ENCODE measurements around the gene KLHDC9.
"Not testable (repeated sequence)": the region's sequence is repeated elsewhere in the genome, so short reads cannot be mapped to it uniquely, and the experiment has no call there.

KLHDC9 gene

GRCh38 chr1:161113915-161114314 lies 15.8 kb downstream of the KLHDC9 start:
- no peak for TF ChIP-seq CTCF (IDR thresholded peaks at IDR 0.05)
- Histone ChIP-seq H3K4me3 (no peak overlapping the region), H3K27ac (no peak overlapping the region)
- no peak for DNase-seq (ENCODE audit: low spot score)

GRCh38 chr1:161114556-161114955 lies 16.4 kb downstream of the KLHDC9 start:
- no peak overlapping the region for H3K4me3 ChIP-seq
- no peak for TF ChIP-seq CTCF (IDR thresholded peaks at IDR 0.05)

GRCh38 chr1:161115132-161115711 lies 17.1 kb downstream of the KLHDC9 start:
- H3K4me3 ChIP-seq = no peak overlapping the region
- no peak for DNase-seq (ENCODE audit: low spot score)
- no peak for TF ChIP-seq CTCF (IDR thresholded peaks at IDR 0.05)
- H3K27ac ChIP-seq = no peak overlapping the region

More at GRCh38 chr1:161114556-161114955, 16.4 kb downstream of the KLHDC9 start:
- DNase-seq (ENCODE audit: low spot score) = no peak
- H3K27ac ChIP-seq = no peak overlapping the region

GRCh38 chr1:161115961-161116360 lies 17.8 kb downstream of the KLHDC9 start:
- DNase-seq (ENCODE audit: low spot score); H3K27ac ChIP-seq; H3K4me3 ChIP-seq: not testable (repeated sequence)

GRCh38 chr1:161117759-161118581 lies 19.8 kb downstream of the KLHDC9 start, which contains the start of the genes NIT1 and PFDN2:
Gene NIT1, plus strand, starts transcription at chr1:161118105. Its CDS starts 72 bp downstream, at chr1:161118177.
Gene PFDN2, minus strand, starts transcription at chr1:161118037. Its CDS starts 11 bp downstream, at chr1:161118026.
- peak; percentile 91 for DNase-seq (ENCODE audit: low spot score)
- Histone ChIP-seq H3K4me3 (peak within 1 kb of the TSS; percentile 94), H3K27ac (peak within 1 kb of the TSS; percentile 81 to 96)
- no peak for TF ChIP-seq CTCF (IDR thresholded peaks at IDR 0.05)

- Histone ChIP-seq H3K27ac (peak overlapping the region; percentile 81 to 96), H3K4me3 (peak overlapping the region; percentile 94)
- peak; percentile 19 for TF ChIP-seq CTCF (IDR thresholded peaks at IDR 0.05)
- no peak for DNase-seq (ENCODE audit: low spot score)
Measured at GRCh38 chr1:161119092-161119903, 21.1 kb downstream of the KLHDC9 start.

GRCh38 chr1:161121042-161121650 lies 23.0 kb downstream of the KLHDC9 start:
- H3K27ac ChIP-seq = no peak overlapping the region
- DNase-seq (ENCODE audit: low spot score) = no peak
- no peak overlapping the region for H3K4me3 ChIP-seq
- TF ChIP-seq CTCF (IDR thresholded peaks at IDR 0.05) = no peak
